Suprapubic skin (tissue), 4 donors: ENCODE data around the gene OSBPL3.

ENCODE experiments used
- CTCF ChIP-seq, 2 donors: fragments of 200-600 bp in 1 of 2; fragments of 450-650 bp in 1 of 2; sonication (generic) in 1 of 2; IDR thresholded peaks; one replicate each; pipeline ENCODE4 v1.5.1; 2016 to 2019; ENCODE audit warnings: antibody characterized with exemption in 2 of 2, mild to moderate bottlenecking in 1 of 2, moderate library complexity in 1 of 2
- EP300 ChIP-seq: sonication (generic); formaldehyde crosslinking; IDR thresholded peaks from one replicate; pipeline ENCODE4 v1.6.1; 2017; ENCODE audit warnings: antibody characterized with exemption
- POLR2A ChIP-seq, 2 donors: fragments of 450-650 bp; IDR thresholded peaks; one replicate each; pipeline ENCODE4 v1.6.1; 2017; ENCODE audit warnings: antibody characterized with exemption in 2 of 2, mild to moderate bottlenecking in 2 of 2, moderate library complexity in 2 of 2
- POLR2AphosphoS5 ChIP-seq, 3 donors: sonication (generic); formaldehyde crosslinking; IDR thresholded peaks; one replicate each; pipeline ENCODE4 v1.6.1; 2017; ENCODE audit warnings: antibody characterized with exemption in 3 of 3

GRCh38 chr7:25006276-25006675, 26.3 kb upstream of the OSBPL3 start:
- TF ChIP-seq EP300 (no peak), CTCF (IDR thresholded peaks at IDR 0.05) (no peak), POLR2A (IDR thresholded peaks at IDR 0.05) (no peak), POLR2AphosphoS5 (IDR thresholded peaks at IDR 0.05) (no peak)
